IMR-90 (cell line): Measurements from ENCODE around the gene NXN. TPM values are rescaled to one million over a fixed set of nuclear protein-coding genes. Genes with fewer than 3 reads are reported as not detected.
A peak's percentile ranks its signal among the peaks of the same experiment; 100 is the strongest.

Source experiments
- ATAC-seq: fragments of 200-7000 bp; cut with Tn5 transposase; 2 replicates; pipeline ENCODE4 v1.9.1; 2020; ENCODE audit warnings: low read depth, mild to moderate bottlenecking, moderate library complexity
- BruUV-seq: library from RNA; stranded (reverse); fragments of 400-500 nt; replicated peaks from 2 replicates; lab custom pipeline; 2021; lab: Mats Ljungman, UMichigan
- CTCF ChIA-PET: fragments of 300-600 bp; formaldehyde crosslinking; extraction: SDS; loops from one replicate; lab custom pipeline; 2021; ENCODE audit warnings: antibody characterized with exemption; lab: Yijun Ruan, JAX
- POLR2A ChIA-PET: fragments of 300-600 bp; sonication (Branson Sonifier 250); formaldehyde crosslinking; loops from one replicate; lab custom pipeline; 2022; ENCODE audit warnings: antibody characterized with exemption; ENCODE audit not compliant: unreplicated experiment; lab: Charles Lee
- DNase-seq: peaks from one replicate; pipeline ENCODE4 v3.0.0; 2013
- H2AFZ ChIP-seq: replicated peaks from 2 replicates; pipeline ENCODE3; 2013; ENCODE audit warnings: low read length, mild to moderate bottlenecking; ENCODE audit not compliant: poor library complexity
- H2AK5ac ChIP-seq: 2 replicates; pipeline ENCODE4 v1.6.1; 2013; ENCODE audit warnings: low read depth, low read length, inconsistent platforms
- H2AK9ac ChIP-seq: replicated peaks from 2 replicates; pipeline ENCODE3; 2013; ENCODE audit warnings: mild to moderate bottlenecking, low read depth, low read length, moderate library complexity; ENCODE audit not compliant: poor library complexity
- H2BK120ac ChIP-seq: 2 replicates; pipeline ENCODE4 v1.6.1; 2013; ENCODE audit warnings: low read depth, low read length, inconsistent platforms
- H2BK15ac ChIP-seq: 3 replicates; pipeline ENCODE4 v1.6.1; 2013; ENCODE audit warnings: low read depth, low read length, inconsistent platforms
- H2BK20ac ChIP-seq: 2 replicates; pipeline ENCODE4 v1.6.1; 2013; ENCODE audit warnings: low read depth, mild to moderate bottlenecking, inconsistent platforms, low read length, moderate library complexity
- H2BK5ac ChIP-seq: 2 replicates; pipeline ENCODE4 v1.6.1; 2013; ENCODE audit warnings: mild to moderate bottlenecking, low read depth, low read length, inconsistent platforms; ENCODE audit not compliant: poor library complexity, severe bottlenecking
- H3K14ac ChIP-seq: replicated peaks from 2 replicates; pipeline ENCODE4 v1.6.1; 2013; ENCODE audit warnings: low read depth, low read length, inconsistent platforms
- H3K18ac ChIP-seq: 2 replicates; pipeline ENCODE4 v1.6.1; 2013; ENCODE audit warnings: low read depth, low read length, control low read depth
- H3K23ac ChIP-seq: 2 replicates; pipeline ENCODE4 v1.6.1; 2013; ENCODE audit warnings: low read depth, low read length, inconsistent platforms
- H3K27ac ChIP-seq: 2 replicates; pipeline ENCODE4 v1.5.1; 2013; ENCODE audit warnings: mild to moderate bottlenecking, control low read depth, low read length; ENCODE audit not compliant: insufficient read depth
- H3K27me3 ChIP-seq: 2 replicates; pipeline ENCODE4 v1.6.1; 2013; ENCODE audit warnings: low read length; ENCODE audit not compliant: control insufficient read depth, insufficient read depth
- H3K36me3 ChIP-seq: 2 replicates; pipeline ENCODE4 v1.6.1; 2013; ENCODE audit warnings: low read length, mixed read lengths; ENCODE audit not compliant: control insufficient read depth, insufficient read depth
- H3K4ac ChIP-seq: 2 replicates; pipeline ENCODE4 v1.6.1; 2013; ENCODE audit warnings: low read depth, low read length, inconsistent platforms
- H3K4me1 ChIP-seq: 2 replicates; pipeline ENCODE4 v1.6.1; 2013; ENCODE audit warnings: low read length, mixed read lengths; ENCODE audit not compliant: control insufficient read depth, insufficient read depth
- H3K4me2 ChIP-seq: 2 replicates; pipeline ENCODE4 v1.6.1; 2013; ENCODE audit warnings: low read depth, mild to moderate bottlenecking, control low read depth, low read length, moderate library complexity
- H3K4me3 ChIP-seq: 2 replicates; pipeline ENCODE4 v1.5.1; 2013; ENCODE audit warnings: low read depth, mild to moderate bottlenecking, control low read depth, low read length, moderate library complexity; ENCODE audit not compliant: insufficient read depth
- H3K56ac ChIP-seq: 2 replicates; pipeline ENCODE4 v1.6.1; 2013; ENCODE audit warnings: low read length, inconsistent platforms; ENCODE audit not compliant: insufficient read depth; ENCODE audit errors: extremely low read depth
- H3K79me1 ChIP-seq, 2 experiments: 2 replicates each; pipeline ENCODE4 v1.6.1; 2013; ENCODE audit warnings: low read length in 2 of 2, inconsistent platforms in 1 of 2, low read depth in 1 of 2
- H3K9ac ChIP-seq: 2 replicates; pipeline ENCODE4 v1.6.1; 2013; ENCODE audit warnings: low read depth, low read length, control low read depth
- H3K9me1 ChIP-seq: 2 replicates; pipeline ENCODE4 v1.6.1; 2013; ENCODE audit warnings: low read length, inconsistent platforms; ENCODE audit not compliant: insufficient read depth
- H3K9me3 ChIP-seq: 2 replicates; pipeline ENCODE4 v1.6.1; 2013; ENCODE audit warnings: low read length; ENCODE audit not compliant: control insufficient read depth, insufficient read depth
- H4K20me1 ChIP-seq: 2 replicates; pipeline ENCODE4 v1.6.1; 2013; ENCODE audit warnings: low read length, inconsistent platforms; ENCODE audit not compliant: insufficient read depth
- H4K5ac ChIP-seq: 2 replicates; pipeline ENCODE4 v1.6.1; 2013; ENCODE audit warnings: mild to moderate bottlenecking, low read depth, low read length, control low read depth
- H4K8ac ChIP-seq, 2 experiments: 2 replicates each; pipeline ENCODE4 v1.6.1; 2013; ENCODE audit warnings: low read depth in 2 of 2, low read length in 2 of 2, control low read depth in 1 of 2, inconsistent platforms in 1 of 2
- H4K91ac ChIP-seq: 2 replicates; pipeline ENCODE4 v1.6.1; 2013; ENCODE audit warnings: low read depth, low read length, inconsistent platforms; ENCODE audit not compliant: insufficient read depth
- MAFK ChIP-seq: IDR thresholded peaks from 2 replicates; pipeline ENCODE4 v1.6.1; 2012; ENCODE audit warnings: low read depth, low read length, improper control_type of control experiment
- NFE2L2 ChIP-seq: fragments of 150-350 bp; IDR thresholded peaks from 2 replicates; pipeline ENCODE4 v1.6.1; 2016; ENCODE audit warnings: low read depth, mild to moderate bottlenecking, low read length
- WGBS, 2 experiments: methylation state at CpG; one replicate each; pipeline versions ENCODE4 v1.1.5 to v1.1.7; 2013; ENCODE audit warnings: missing lambda C conversion rate in 2 of 2; ENCODE audit not compliant: insufficient read length in 1 of 2; ENCODE audit errors: extremely low coverage in 2 of 2; 5-methylcytosine and 5-hydroxymethylcytosine counted together
- dilution Hi-C: fragments of 300-500 bp; cut with HindIII; formaldehyde crosslinking; loops from one replicate; pipeline ENCODE4 v1.14.3; 2018; ENCODE audit warnings: low sequenced_read_pairs; ENCODE audit not compliant: unreplicated experiment
- in situ Hi-C: fragments of 300-500 bp; cut with MboI; formaldehyde crosslinking; loops from 3 replicates; pipeline ENCODE4 v1.14.3; 2019; ENCODE audit warnings: low sequenced_read_pairs, inconsistent platforms, mixed read lengths
- intact Hi-C: fragments of 100-400 bp; cut with micrococcal nuclease; formaldehyde crosslinking; loops from 2 replicates; pipeline ENCODE4 v1.10.0; 2022
- polyA plus RNA-seq, 3 experiments: library from polyadenylated mRNA; depleted of rRNA; stranded (reverse); fragments of >200 nt; gene quantifications; 2 replicates each; pipeline ENCODE4 v1.2.3, GENCODE V29; 2012; ENCODE audit warnings: low replicate concordance in 1 of 3
- total RNA-seq: library from RNA; depleted of rRNA; stranded (reverse); fragments of >200 nt; gene quantifications from 2 replicates; pipeline ENCODE4 v1.2.3, GENCODE V29; 2012

NXN gene
- total and polyA plus RNA-seq, 2 of the 4 experiments (the other 2 are of a cell fraction): 52.5 to 116 TPM

DNA sequence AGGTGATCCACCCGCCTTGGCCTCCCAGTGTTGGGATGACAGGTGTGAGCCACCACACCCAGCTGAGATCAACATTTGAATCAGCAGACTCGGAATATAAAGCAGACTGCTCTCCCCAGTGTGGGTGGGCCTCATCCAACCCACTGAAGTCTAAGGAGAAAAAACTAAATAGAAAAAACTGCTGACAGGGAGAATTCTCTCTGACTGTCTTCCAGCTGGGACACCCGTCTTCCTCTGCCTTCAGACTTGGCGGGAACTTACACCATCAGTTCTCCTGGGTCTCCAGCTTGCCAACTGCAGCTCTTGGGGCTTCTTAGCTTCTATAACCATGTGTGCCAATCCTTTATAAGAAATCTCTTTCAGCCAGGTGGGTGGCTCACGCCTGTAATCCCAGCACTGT lies 106.7 kb downstream of the NXN start:
- no peak overlapping the region for H3K56ac ChIP-seq
- WGBS, 2 experiments: no CpG with 5 or more reads among the region's 5 CpGs
- no peak overlapping the region for H4K8ac ChIP-seq
- no peak overlapping the region for H3K23ac ChIP-seq
- peaks cover 27% of the 10 kb centered on the region for H3K9me1 ChIP-seq
- TF ChIP-seq MAFK: peak; percentile 88
- no peak for TF ChIP-seq NFE2L2
- ChIA-PET CTCF (interaction anchor here (0.6 kb wide), 1 partner anchor 253 kb away, joined by 3 read pairs; no protein-coding TSS in a partner anchor), POLR2A (no interaction called here)
- no peak overlapping the region for H3K18ac ChIP-seq
- peaks cover 37 to 63% of the 10 kb centered on the region in 2 experiments for H3K79me1 ChIP-seq
- no TSS peak for BruUV-seq
- intact Hi-C loops: no loop called here
- H3K9ac ChIP-seq: no peak overlapping the region
- H2BK20ac ChIP-seq: no peak overlapping the region
- H2AK5ac ChIP-seq: no peak overlapping the region
- H2BK5ac ChIP-seq: no peak overlapping the region
- no peaks in the 10 kb centered on the region for H3K27me3 ChIP-seq
- dilution Hi-C loops: no loop called here
- H4K91ac ChIP-seq: no peak overlapping the region
- no peak overlapping the region for H2BK15ac ChIP-seq
- no peak for DNase-seq
- H3K14ac ChIP-seq: no peak overlapping the region
- H3K4me3 ChIP-seq: no peak overlapping the region
- H3K4me2 ChIP-seq: no peak overlapping the region
- ATAC-seq: no peak
- H3K36me3 ChIP-seq: peaks cover 2% of the 10 kb centered on the region; the same call in 1 of the 2 replicates
- H3K27ac ChIP-seq: no peak overlapping the region
- no peak overlapping the region for H2AK9ac ChIP-seq
- H3K9me3 ChIP-seq: no peaks in the 10 kb centered on the region
- H2BK120ac ChIP-seq: no peak overlapping the region
- no peak overlapping the region for H2AFZ ChIP-seq
- in situ Hi-C loops: no loop called here
- no peak overlapping the region for H3K4ac ChIP-seq
- peaks cover 20% of the 10 kb centered on the region for H3K4me1 ChIP-seq
- H4K20me1 ChIP-seq: peaks cover 71% of the 10 kb centered on the region
- H4K5ac ChIP-seq: no peak overlapping the region
